NCI-H226 (cell line): ENCODE measurements around the gene FOXG1.

Experiments used
- DNase-seq: peaks from one replicate; pipeline ENCODE4 v3.0.0-alpha.2; 2015

FOXG1 gene

GRCh38 chr14:28766469-28766955 is at the start of gene FOXG1:
Gene FOXG1 (plus strand): TSS chr14:28766787. CDS start chr14:28767280, 493 bp downstream.
- DNase-seq: no peak

- no peak for DNase-seq
Observed at GRCh38 chr14:28719130-28719529, 47.5 kb upstream of the FOXG1 start.

- DNase-seq: no peak
Observed at GRCh38 chr14:28731358-28731757, 35.2 kb upstream of the FOXG1 start.

GRCh38 chr14:28742171-28742846 is 24.3 kb upstream of the FOXG1 start:
- no peak for DNase-seq

- no peak for DNase-seq
Observed at GRCh38 chr14:28744126-28744525, 22.5 kb upstream of the FOXG1 start.

GRCh38 chr14:28745176-28745575 is 21.4 kb upstream of the FOXG1 start:
- DNase-seq: no peak

- no peak for DNase-seq
Observed at GRCh38 chr14:28746247-28746646, 20.3 kb upstream of the FOXG1 start.

- DNase-seq: peak; percentile 17
Observed at GRCh38 chr14:28751467-28752058, 15.0 kb upstream of the FOXG1 start.

GRCh38 chr14:28754209-28754985 is 12.2 kb upstream of the FOXG1 start:
- DNase-seq: peak; percentile 2

GRCh38 chr14:28755198-28755815 is 11.3 kb upstream of the FOXG1 start:
- DNase-seq: no peak

GRCh38 chr14:28755884-28756268 is 10.7 kb upstream of the FOXG1 start:
- no peak for DNase-seq

- DNase-seq: no peak
Observed at GRCh38 chr14:28756269-28756883, 10.2 kb upstream of the FOXG1 start.

GRCh38 chr14:28756884-28757570 is 9.6 kb upstream of the FOXG1 start:
- peak; percentile 9 for DNase-seq

GRCh38 chr14:28757786-28758185 is 8.8 kb upstream of the FOXG1 start:
- DNase-seq: no peak

- no peak for DNase-seq
Observed at GRCh38 chr14:28758253-28758884, 8.2 kb upstream of the FOXG1 start.

GRCh38 chr14:28758885-28759652 is 7.5 kb upstream of the FOXG1 start:
- no peak for DNase-seq

GRCh38 chr14:28759653-28760313 is 6.8 kb upstream of the FOXG1 start:
- no peak for DNase-seq

GRCh38 chr14:28760431-28760996 is 6.1 kb upstream of the FOXG1 start:
- DNase-seq: no peak

- DNase-seq: no peak
Observed at GRCh38 chr14:28761438-28762291, 4.9 kb upstream of the FOXG1 start.
